Activated CD4-positive, alpha-beta memory T cell treated with anti-CD3 and anti-CD28 coated beads for 36 hours (primary cell): ENCODE data around the gene TFAP2C. TPM values are rescaled to one million over a fixed set of nuclear protein-coding genes. Genes with fewer than 3 reads are reported as not detected.

Experiments used
- CTCF ChIA-PET: fragments of 350-600 bp; sonication (Branson Sonifier 250); formaldehyde crosslinking; loops from one replicate; lab custom pipeline; 2021; ENCODE audit warnings: antibody characterized with exemption, inconsistent platforms; lab: Charles Lee
- POLR2A ChIA-PET: fragments of 350-600 bp; sonication (Branson Sonifier 250); formaldehyde crosslinking; loops from one replicate; lab custom pipeline; 2021; ENCODE audit warnings: antibody characterized with exemption; lab: Charles Lee
- DNase-seq: peaks from one replicate; pipeline ENCODE4 v3.0.0-alpha.2; 2020
- H3K27ac Mint-ChIP-seq: one replicate; pipeline ENCODE4 v1.8.0; 2021; ENCODE audit warnings: mixed read lengths
- H3K27me3 Mint-ChIP-seq: one replicate; pipeline ENCODE4 v1.8.0; 2021; ENCODE audit warnings: mixed read lengths
- H3K36me3 Mint-ChIP-seq: one replicate; pipeline ENCODE4 v1.8.0; 2021; ENCODE audit warnings: mixed read lengths
- H3K4me1 Mint-ChIP-seq: one replicate; pipeline ENCODE4 v1.8.0; 2021; ENCODE audit warnings: low read depth, mixed read lengths
- H3K4me3 Mint-ChIP-seq: one replicate; pipeline ENCODE4 v1.8.0; 2021; ENCODE audit warnings: mild to moderate bottlenecking, mixed read lengths
- H3K9me3 Mint-ChIP-seq: one replicate; pipeline ENCODE4 v1.8.0; 2021; ENCODE audit warnings: mixed read lengths
- intact Hi-C: fragments of 100-400 bp; cut with micrococcal nuclease; formaldehyde crosslinking; loops from one replicate; pipeline ENCODE4 v1.15.1; 2023
- total RNA-seq, 2 experiments: library from RNA; stranded (reverse); gene quantifications; one replicate each; pipeline ENCODE4 v1.2.3, GENCODE V29; 2021

TFAP2C gene
- total RNA-seq, 2 experiments from 2014 or later, result not detected

DNA sequence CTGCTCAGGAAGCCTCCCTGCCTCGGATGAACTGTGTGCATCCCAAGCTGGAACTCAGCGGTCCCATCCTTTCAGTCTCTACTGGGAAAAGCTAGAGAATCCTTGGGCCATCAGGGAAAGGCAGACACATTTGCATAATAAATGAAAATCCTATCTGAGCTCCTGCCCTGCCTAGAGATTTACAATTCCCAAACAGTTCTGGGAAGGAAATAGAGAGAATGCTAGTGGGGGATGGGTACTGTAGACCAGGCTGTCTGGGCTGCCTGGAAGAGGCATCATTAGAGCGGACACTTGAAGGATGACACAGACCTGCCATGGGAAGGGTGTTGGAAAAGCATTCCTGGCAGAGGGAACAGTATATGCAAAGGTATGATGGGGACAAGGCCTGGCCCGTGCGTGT, 44.3 kb downstream of the TFAP2C start:
- H3K27me3 Mint-ChIP-seq, result peaks cover 4% of the 10 kb centered on the region
- H3K4me3 Mint-ChIP-seq, result no peak overlapping the region
- POLR2A ChIA-PET, result no interaction called here

DNA sequence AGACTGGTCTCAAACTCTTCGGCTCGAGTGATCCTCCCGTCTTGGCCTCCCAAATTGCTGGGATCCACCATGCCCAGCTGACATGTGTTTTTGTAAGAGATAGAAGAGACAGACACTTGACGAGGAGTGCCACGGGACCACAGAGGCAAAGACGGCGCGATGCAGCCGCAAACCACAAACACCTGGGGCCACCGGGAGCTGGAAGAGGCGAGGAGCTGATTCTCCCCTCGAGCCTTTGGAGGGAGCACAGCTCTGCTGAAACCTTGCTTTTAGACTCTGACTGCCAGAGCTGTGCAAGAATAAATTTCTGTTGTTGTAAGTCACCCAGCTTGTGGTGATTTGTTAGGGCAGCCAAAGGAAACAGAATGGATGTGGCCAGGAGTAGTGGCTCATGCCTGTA, 46.9 kb downstream of the TFAP2C start:
- CTCF ChIA-PET, result no interaction called here

More for the DNA sequence above, 44.3 kb downstream of the TFAP2C start:
- Mint-ChIP-seq H3K27ac (no peak overlapping the region), H3K36me3 (no peaks in the 10 kb centered on the region), H3K4me1 (no peaks in the 10 kb centered on the region), H3K9me3 (no peaks in the 10 kb centered on the region)
- DNase-seq, result no peak
- CTCF ChIA-PET, result no interaction called here
- intact Hi-C loops, result no loop called here

DNA sequence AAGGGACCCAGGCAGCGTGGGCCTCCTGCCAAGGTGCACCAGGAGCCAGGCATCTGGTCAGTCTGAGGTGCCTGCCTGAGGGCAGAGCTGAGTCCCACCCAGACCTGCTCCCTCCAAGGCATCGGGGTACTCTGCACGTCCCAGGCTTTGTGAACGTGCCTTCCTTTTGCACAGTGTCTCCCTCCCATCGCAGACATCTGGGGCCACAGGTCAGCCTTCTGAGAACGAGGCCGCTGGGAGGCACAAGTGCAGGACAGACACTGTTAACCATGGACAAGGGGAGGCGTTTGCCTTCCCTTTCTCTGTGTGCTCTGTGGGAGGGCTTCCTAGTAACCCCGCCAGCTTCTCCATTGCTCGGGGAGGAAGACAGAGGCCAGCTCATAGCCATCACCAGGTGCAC, 47.6 kb downstream of the TFAP2C start:
- no peak for DNase-seq
- no peak overlapping the region for H3K27ac Mint-ChIP-seq
- H3K4me3 Mint-ChIP-seq, result no peak overlapping the region
- POLR2A ChIA-PET, result no interaction called here
- no peaks in the 10 kb centered on the region for H3K9me3 Mint-ChIP-seq
- intact Hi-C loops, result no loop called here
- H3K27me3 Mint-ChIP-seq, result peaks cover 4% of the 10 kb centered on the region
- no peaks in the 10 kb centered on the region for H3K4me1 Mint-ChIP-seq
- H3K36me3 Mint-ChIP-seq, result no peaks in the 10 kb centered on the region
- CTCF ChIA-PET, result no interaction called here

More for the DNA sequence above, 46.9 kb downstream of the TFAP2C start:
- peaks cover 4% of the 10 kb centered on the region for H3K27me3 Mint-ChIP-seq
- H3K9me3 Mint-ChIP-seq, result no peaks in the 10 kb centered on the region
- POLR2A ChIA-PET, result no interaction called here
- no peak overlapping the region for H3K27ac Mint-ChIP-seq
- no peak overlapping the region for H3K4me3 Mint-ChIP-seq
- intact Hi-C loops, result no loop called here
- H3K36me3 Mint-ChIP-seq, result no peaks in the 10 kb centered on the region
- no peaks in the 10 kb centered on the region for H3K4me1 Mint-ChIP-seq
- DNase-seq, result no peak

DNA sequence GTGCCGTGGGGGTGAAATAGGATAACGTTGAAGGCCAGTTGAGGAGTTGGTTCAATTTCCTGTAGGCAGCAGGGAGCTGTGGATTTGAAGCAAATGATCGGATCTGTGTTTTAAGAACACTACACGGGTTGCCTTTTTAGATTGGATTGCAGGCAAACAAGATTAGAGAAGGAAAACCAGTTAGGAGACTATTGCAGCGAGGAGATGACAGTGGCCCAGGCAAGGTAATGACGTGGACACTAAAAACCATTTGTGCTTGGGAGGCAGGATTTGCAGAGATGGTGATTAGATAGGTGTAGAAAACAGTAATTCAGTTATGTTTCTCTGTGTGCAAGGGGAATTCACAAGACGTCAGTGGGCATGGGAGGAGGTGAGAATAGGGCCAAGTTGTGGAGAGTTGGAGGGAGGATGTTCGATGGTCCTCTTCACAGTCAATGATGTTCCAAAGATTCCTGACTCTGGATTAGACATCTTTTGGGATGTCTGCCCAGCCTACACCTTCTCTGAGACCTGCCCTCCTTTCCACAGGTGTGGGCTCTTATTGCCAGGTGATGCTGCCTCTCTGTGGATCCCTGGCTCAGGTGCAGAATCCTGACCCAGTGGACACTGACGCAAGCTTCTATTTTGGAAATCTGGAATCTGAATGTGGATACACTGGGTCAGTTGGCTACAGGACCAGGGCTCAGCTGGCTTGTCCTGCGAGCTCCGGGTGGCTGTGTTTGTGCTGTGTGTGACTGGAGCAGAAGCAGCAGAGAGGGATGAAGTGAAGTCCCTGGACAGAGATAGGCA, 54.2 kb downstream of the TFAP2C start:
- no peaks in the 10 kb centered on the region for H3K4me1 Mint-ChIP-seq
- ChIA-PET CTCF (interaction anchor here (0.6 kb wide), 1 partner anchor 22 kb away, joined by 4 read pairs; no protein-coding TSS in a partner anchor), POLR2A (no interaction called here)
- no peak for DNase-seq
- intact Hi-C loops, result no loop called here
- no peaks in the 10 kb centered on the region for H3K9me3 Mint-ChIP-seq
- H3K27me3 Mint-ChIP-seq, result peaks cover 4% of the 10 kb centered on the region
- H3K4me3 Mint-ChIP-seq, result no peak overlapping the region
- no peak overlapping the region for H3K27ac Mint-ChIP-seq
- no peaks in the 10 kb centered on the region for H3K36me3 Mint-ChIP-seq

DNA sequence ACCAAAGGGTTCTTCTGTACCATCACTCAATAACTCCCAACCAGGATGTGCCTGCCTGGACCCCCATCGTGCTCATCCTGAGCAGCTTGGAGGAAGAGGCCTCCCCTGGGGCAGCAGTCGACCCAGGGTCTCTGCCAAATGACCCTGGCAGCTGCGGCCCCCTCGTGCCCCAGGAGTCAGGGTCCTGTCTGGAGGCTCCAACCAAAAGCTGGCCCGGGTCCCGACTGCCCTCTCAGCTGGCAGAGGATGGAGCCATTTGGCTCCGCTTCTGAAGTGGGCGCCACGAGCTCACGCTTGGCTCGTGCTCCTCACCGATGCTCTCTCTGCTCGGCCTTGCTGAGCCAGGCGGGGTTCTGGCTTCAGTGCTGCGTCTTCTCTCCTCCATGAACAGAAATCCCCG, 56.8 kb downstream of the TFAP2C start:
- no peak overlapping the region for H3K4me3 Mint-ChIP-seq
- POLR2A ChIA-PET, result no interaction called here
- CTCF ChIA-PET, result interaction anchor here (0.6 kb wide), 1 partner anchor 55 kb away, joined by 3 read pairs; no protein-coding TSS in a partner anchor
- no peaks in the 10 kb centered on the region for H3K9me3 Mint-ChIP-seq
- no peak for DNase-seq
- no peaks in the 10 kb centered on the region for H3K36me3 Mint-ChIP-seq
- peaks cover 4% of the 10 kb centered on the region for H3K27me3 Mint-ChIP-seq
- H3K4me1 Mint-ChIP-seq, result no peaks in the 10 kb centered on the region
- intact Hi-C loops, result no loop called here
- no peak overlapping the region for H3K27ac Mint-ChIP-seq

DNA sequence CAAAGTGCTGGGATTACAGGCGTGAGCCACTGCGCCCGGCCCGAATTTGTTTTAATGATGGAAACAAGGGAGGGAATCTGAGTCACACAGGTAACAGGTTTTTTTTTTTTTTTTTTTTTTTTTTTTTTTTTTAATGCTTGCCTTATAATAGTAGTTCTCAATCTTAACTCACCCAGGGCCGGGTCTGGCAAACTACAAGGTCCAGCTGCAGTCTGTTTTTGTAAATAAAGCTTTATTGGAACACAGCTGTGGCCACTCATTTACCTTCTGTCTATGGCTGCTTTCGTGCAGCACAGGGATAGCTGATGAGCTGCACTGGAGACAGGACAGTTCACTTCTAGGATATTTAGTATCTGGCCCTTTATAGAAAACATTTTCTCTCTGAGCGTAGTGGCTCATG, 58.0 kb downstream of the TFAP2C start:
- no peaks in the 10 kb centered on the region for H3K36me3 Mint-ChIP-seq
- no peaks in the 10 kb centered on the region for H3K4me1 Mint-ChIP-seq
- H3K9me3 Mint-ChIP-seq, result no peaks in the 10 kb centered on the region
- no peak overlapping the region for H3K27ac Mint-ChIP-seq
- ChIA-PET POLR2A (no interaction called here), CTCF (no interaction called here)
- no peak for DNase-seq
- H3K4me3 Mint-ChIP-seq, result no peak overlapping the region
- H3K27me3 Mint-ChIP-seq, result peaks cover 4% of the 10 kb centered on the region
- intact Hi-C loops, result no loop called here

DNA sequence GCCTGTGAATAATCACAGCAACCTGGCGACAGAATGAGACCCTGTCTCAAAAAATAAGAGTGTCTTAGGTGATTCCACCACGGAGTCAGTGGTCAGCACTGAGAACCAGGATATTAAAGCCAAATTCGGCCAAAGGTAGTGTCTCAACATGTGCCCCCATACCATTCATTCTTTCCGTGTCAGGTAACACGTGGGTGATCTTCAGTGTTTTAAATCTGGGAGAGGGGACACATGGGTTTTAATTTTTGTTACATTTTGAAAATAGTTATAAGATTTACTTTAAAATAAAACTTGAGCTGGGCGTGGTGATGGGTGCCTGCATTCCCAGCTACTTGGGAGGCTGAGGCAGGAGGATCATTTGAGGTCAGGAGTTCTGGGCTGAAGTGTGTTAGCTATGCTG, 59.0 kb downstream of the TFAP2C start:
- no peak overlapping the region for H3K4me3 Mint-ChIP-seq
- no peaks in the 10 kb centered on the region for H3K36me3 Mint-ChIP-seq
- H3K27me3 Mint-ChIP-seq, result peaks cover 3% of the 10 kb centered on the region
- no peak for DNase-seq
- intact Hi-C loops, result no loop called here
- POLR2A ChIA-PET, result interaction anchor here (0.6 kb wide), 1 partner anchor 344 kb away, joined by 3 read pairs; no protein-coding TSS in a partner anchor
- CTCF ChIA-PET, result no interaction called here
- no peaks in the 10 kb centered on the region for H3K9me3 Mint-ChIP-seq
- no peak overlapping the region for H3K27ac Mint-ChIP-seq
- H3K4me1 Mint-ChIP-seq, result no peaks in the 10 kb centered on the region

Other genes with a start within 250 kb of the TFAP2C start
- gene AURKA, start 237.1 kb upstream of the TFAP2C start, total RNA-seq, result 100 to 1,000 TPM in 1 of 2 experiments, 10 to 100 TPM in 1; 99.7 to 101 TPM
- gene CSTF1, start 236.7 kb upstream of the TFAP2C start, total RNA-seq, result 10 to 100 TPM; 53.9 to 56.6 TPM
- 1 to 10 TPM; 7.8 to 8.6 TPM for gene CASS4, start 217.0 kb upstream of the TFAP2C start, total RNA-seq
- gene RTF2, start 160.7 kb upstream of the TFAP2C start, total RNA-seq, result 10 to 100 TPM; 81.8 to 83.1 TPM
- under 1 TPM; 0.59 to 0.99 TPM for gene FAM209A, start 104.6 kb upstream of the TFAP2C start, total RNA-seq
- under 1 TPM; 0.63 to 0.93 TPM for gene FAM209B, start 96.1 kb upstream of the TFAP2C start, total RNA-seq